ENCODE measurements around the gene CHRNA4. TPM values are rescaled to one million over a fixed set of nuclear protein-coding genes. Genes with fewer than 3 reads are reported as not detected.

The CHRNA4 gene
- total RNA-seq (not detected), polyA plus RNA-seq (not detected), total RNA-seq (0 to 0.08 (median 0) reads per million in 6 experiments)

GRCh38 chr20:63360850-63361518, at the start of gene CHRNA4:
TSS of gene CHRNA4 (minus strand) at chr20:63361349. CDS start at chr20:63361165, 184 bp downstream.
- Mint-ChIP-seq H3K4me1 (peaks cover 0 to 10% (median 4%) of the 10 kb centered on the region in 4 donors), H3K9me3 (peaks cover 0 to 5% (median 0%) of the 10 kb centered on the region in 9 donors), H3K27ac (no peak within 1 kb of the TSS), H3K36me3 (no peaks in the 10 kb centered on the region), H3K4me3 (peak within 1 kb of the TSS in 1 of 10 donors; percentile 30), H3K27me3 (peaks cover 8 to 56% (median 12%) of the 10 kb centered on the region in 5 donors)
- DNase-seq (peak in 1 of 10 donors; percentile 9), ATAC-seq (peak in 1 of 2 donors; percentile 14)
- POLR2A ChIA-PET: no interaction called here

GRCh38 chr20:63409834-63410435, 48.8 kb upstream of the CHRNA4 start:
- Mint-ChIP-seq H3K4me1 (peaks cover 0 to 10% (median 5%) of the 10 kb centered on the region in 4 donors), H3K36me3 (no peaks in the 10 kb centered on the region), H3K27me3 (peaks cover 3 to 18% (median 4%) of the 10 kb centered on the region in 5 donors), H3K9me3 (no peaks in the 10 kb centered on the region), H3K4me3 (no peak overlapping the region), H3K27ac (no peak overlapping the region)
- DNase-seq (no peak), ATAC-seq (no peak)
- POLR2A ChIA-PET: no interaction called here

GRCh38 chr20:63409066-63409833, 48.1 kb upstream of the CHRNA4 start:
- peak overlapping the region in 3 of 10 donors; percentile 30 to 41 (median 39) for H3K4me3 Mint-ChIP-seq
- POLR2A ChIA-PET: no interaction called here
- H3K4me1 Mint-ChIP-seq: peaks cover 0 to 10% (median 5%) of the 10 kb centered on the region in 4 donors
- no peaks in the 10 kb centered on the region for H3K9me3 Mint-ChIP-seq
- ATAC-seq (peak in 1 of 2 donors; percentile 45), DNase-seq (peak in 4 of 10 donors; percentile 7 to 16 (median 14))
- H3K27ac Mint-ChIP-seq: peak overlapping the region in 2 of 10 donors; percentile 64 to 69
- H3K27me3 Mint-ChIP-seq: peaks cover 3 to 18% (median 4%) of the 10 kb centered on the region in 5 donors
- H3K36me3 Mint-ChIP-seq: no peaks in the 10 kb centered on the region

GRCh38 chr20:63408684-63409046, 47.5 kb upstream of the CHRNA4 start:
- peak overlapping the region in 1 of 10 donors; percentile 64 for H3K27ac Mint-ChIP-seq
- peaks cover 3 to 18% (median 4%) of the 10 kb centered on the region in 5 donors for H3K27me3 Mint-ChIP-seq
- H3K4me1 Mint-ChIP-seq: peaks cover 0 to 10% (median 6%) of the 10 kb centered on the region in 4 donors
- ATAC-seq (no peak), DNase-seq (no peak)
- peak overlapping the region in 1 of 10 donors; percentile 30 for H3K4me3 Mint-ChIP-seq
- POLR2A ChIA-PET: no interaction called here
- H3K9me3 Mint-ChIP-seq: no peaks in the 10 kb centered on the region
- H3K36me3 Mint-ChIP-seq: no peaks in the 10 kb centered on the region

- Mint-ChIP-seq H3K27me3 (peaks cover 3 to 15% (median 4%) of the 10 kb centered on the region in 5 donors), H3K9me3 (no peaks in the 10 kb centered on the region), H3K4me3 (no peak overlapping the region), H3K36me3 (no peaks in the 10 kb centered on the region), H3K27ac (no peak overlapping the region), H3K4me1 (peaks cover 0 to 10% (median 6%) of the 10 kb centered on the region in 4 donors)
- DNase-seq (no peak), ATAC-seq (no peak)
- POLR2A ChIA-PET: no interaction called here
These were observed 47.0 kb upstream of the CHRNA4 start for GRCh38 chr20:63407928-63408683.

GRCh38 chr20:63406617-63407245, 45.6 kb upstream of the CHRNA4 start:
- Mint-ChIP-seq H3K36me3 (no peaks in the 10 kb centered on the region), H3K27ac (no peak overlapping the region), H3K4me1 (peaks cover 0 to 7% (median 5%) of the 10 kb centered on the region in 4 donors), H3K9me3 (no peaks in the 10 kb centered on the region), H3K4me3 (no peak overlapping the region), H3K27me3 (peaks cover 0 to 8% (median 7%) of the 10 kb centered on the region in 5 donors)
- ATAC-seq (no peak), DNase-seq (no peak)
- POLR2A ChIA-PET: no interaction called here

- H3K4me3 Mint-ChIP-seq: no peak overlapping the region
- DNase-seq (no peak), ATAC-seq (no peak)
- no peaks in the 10 kb centered on the region for H3K9me3 Mint-ChIP-seq
- H3K27me3 Mint-ChIP-seq: peaks cover 0 to 11% (median 8%) of the 10 kb centered on the region in 5 donors
- peaks cover 0 to 6% (median 4%) of the 10 kb centered on the region in 4 donors for H3K4me1 Mint-ChIP-seq
- POLR2A ChIA-PET: no interaction called here
- no peaks in the 10 kb centered on the region for H3K36me3 Mint-ChIP-seq
- no peak overlapping the region for H3K27ac Mint-ChIP-seq
These were observed 44.9 kb upstream of the CHRNA4 start for GRCh38 chr20:63406011-63406410.

- no peak overlapping the region for H3K4me3 Mint-ChIP-seq
- DNase-seq (no peak), ATAC-seq (no peak)
- H3K4me1 Mint-ChIP-seq: peaks cover 0 to 6% (median 4%) of the 10 kb centered on the region in 4 donors
- no peaks in the 10 kb centered on the region for H3K9me3 Mint-ChIP-seq
- H3K27me3 Mint-ChIP-seq: peaks cover 0 to 13% (median 8%) of the 10 kb centered on the region in 5 donors
- H3K36me3 Mint-ChIP-seq: no peaks in the 10 kb centered on the region
- POLR2A ChIA-PET: no interaction called here
- no peak overlapping the region for H3K27ac Mint-ChIP-seq
These were observed 44.1 kb upstream of the CHRNA4 start for GRCh38 chr20:63405102-63405730.

GRCh38 chr20:63404129-63405085, 43.3 kb upstream of the CHRNA4 start:
- H3K27ac Mint-ChIP-seq: no peak overlapping the region
- DNase-seq (no peak), ATAC-seq (no peak)
- POLR2A ChIA-PET: no interaction called here
- no peak overlapping the region for H3K4me3 Mint-ChIP-seq
- no peaks in the 10 kb centered on the region for H3K9me3 Mint-ChIP-seq
- H3K36me3 Mint-ChIP-seq: no peaks in the 10 kb centered on the region
- peaks cover 0 to 6% (median 4%) of the 10 kb centered on the region in 4 donors for H3K4me1 Mint-ChIP-seq
- peaks cover 0 to 15% (median 8%) of the 10 kb centered on the region in 5 donors for H3K27me3 Mint-ChIP-seq

- H3K36me3 Mint-ChIP-seq: no peaks in the 10 kb centered on the region
- H3K4me1 Mint-ChIP-seq: peaks cover 0 to 3% (median under 1%) of the 10 kb centered on the region in 4 donors
- no peak for DNase-seq
- no peak overlapping the region for H3K4me3 Mint-ChIP-seq
- no peak overlapping the region for H3K27ac Mint-ChIP-seq
- ATAC-seq: no peak
- POLR2A ChIA-PET: no interaction called here
- peaks cover 0 to 15% (median 8%) of the 10 kb centered on the region in 5 donors for H3K27me3 Mint-ChIP-seq
- H3K9me3 Mint-ChIP-seq: no peaks in the 10 kb centered on the region
These were observed 42.4 kb upstream of the CHRNA4 start for GRCh38 chr20:63403403-63404105.

Measured in naive thymus-derived CD8-positive, alpha-beta T cell (primary cell).